Keratinocyte (primary cell): ENCODE results near the gene TYW1B. TPM values are rescaled to one million over a fixed set of nuclear protein-coding genes. Genes with fewer than 3 reads are reported as not detected.
A peak's percentile ranks its signal among the peaks of the same experiment; 100 is the strongest.
"Not testable (repeated sequence)": the region's sequence is repeated elsewhere in the genome, so short reads cannot be mapped to it uniquely, and the experiment has no call there.

ENCODE experiments used
- DNase-seq: peaks from one replicate; pipeline ENCODE4 v3.0.0-alpha.2; 2011; ENCODE audit warnings: low read depth, missing footprints, low spot score
- FAIRE-seq: peaks from 2 replicates; lab custom pipeline; 2011; peaks lifted over from hg19 to GRCh38; lab: Jason Lieb, UNC
- H2AFZ ChIP-seq: 2 replicates; pipeline ENCODE4 v1.6.0; 2012; ENCODE audit warnings: low read length, control low read depth, inconsistent platforms; ENCODE audit not compliant: control insufficient read depth
- H3K27ac ChIP-seq: 2 replicates; pipeline ENCODE4 v1.5.1; 2011; ENCODE audit warnings: low read length; ENCODE audit not compliant: control insufficient read depth, insufficient read depth
- H3K27me3 ChIP-seq: 3 replicates; pipeline ENCODE4 v1.6.0; 2011; ENCODE audit warnings: low read length; ENCODE audit not compliant: control insufficient read depth, insufficient read depth; ENCODE audit errors: extremely low read depth
- H3K36me3 ChIP-seq, 2 experiments: 2 replicates in 1 of 2; 3 replicates in 1 of 2; pipeline ENCODE4 v1.5.1; 2011; ENCODE audit warnings: low read length in 2 of 2, mild to moderate bottlenecking in 1 of 2; ENCODE audit not compliant: control insufficient read depth in 2 of 2, insufficient read depth in 2 of 2; ENCODE audit errors: extremely low read depth in 1 of 2
- H3K4me1 ChIP-seq: 3 replicates; pipeline ENCODE4 v1.5.1; 2011; ENCODE audit warnings: low read length; ENCODE audit not compliant: control insufficient read depth, insufficient read depth; ENCODE audit errors: extremely low read depth
- H3K4me2 ChIP-seq: 3 replicates; pipeline ENCODE4 v1.6.0; 2011; ENCODE audit warnings: low read depth, low read length; ENCODE audit not compliant: control insufficient read depth, insufficient read depth; ENCODE audit errors: extremely low read depth
- H3K4me3 ChIP-seq, 3 experiments: fragments of 200-600 bp in 1 of 3; sonication (generic) in 1 of 3; 2 replicates in 2 of 3; 3 replicates in 1 of 3; pipeline ENCODE4 v1.5.1; 2011 to 2016; ENCODE audit warnings: low read length in 3 of 3, mild to moderate bottlenecking in 3 of 3, control low read depth in 2 of 3, inconsistent platforms in 1 of 3, low read depth in 1 of 3, mixed read lengths in 1 of 3, mixed run types in 1 of 3, moderate library complexity in 1 of 3; ENCODE audit not compliant: control insufficient read depth in 2 of 3, insufficient read depth in 2 of 3; ENCODE audit errors: extremely low read depth in 1 of 3
- H3K79me2 ChIP-seq: 2 replicates; pipeline ENCODE4 v1.6.0; 2012; ENCODE audit warnings: low read length; ENCODE audit not compliant: control insufficient read depth, insufficient read depth
- H3K9ac ChIP-seq: 3 replicates; pipeline ENCODE4 v1.6.0; 2011; ENCODE audit warnings: low read length; ENCODE audit not compliant: control insufficient read depth, insufficient read depth; ENCODE audit errors: extremely low read depth
- H3K9me1 ChIP-seq: 3 replicates; pipeline ENCODE4 v1.6.0; 2011; ENCODE audit warnings: low read length; ENCODE audit not compliant: control insufficient read depth, insufficient read depth; ENCODE audit errors: extremely low read depth
- H3K9me3 ChIP-seq: 2 replicates; pipeline ENCODE4 v1.5.1; 2012; ENCODE audit warnings: low read depth, low read length; ENCODE audit not compliant: control insufficient read depth
- H4K20me1 ChIP-seq: 3 replicates; pipeline ENCODE4 v1.6.0; 2011; ENCODE audit warnings: low read length; ENCODE audit not compliant: control insufficient read depth, insufficient read depth; ENCODE audit errors: extremely low read depth
- dilution Hi-C: fragments of 300-500 bp; cut with MboI; formaldehyde crosslinking; loops from one replicate; pipeline ENCODE4 v1.7.0; 2020; ENCODE audit warnings: low sequenced_read_pairs; ENCODE audit not compliant: extremely low pct_ligation_motif_present
- polyA plus RNA-seq, 5 experiments: library from polyadenylated mRNA; depleted of rRNA in 3 of 5; stranded (reverse) in 3 of 5; stranded (forward) in 1 of 5; unstranded in 1 of 5; fragments of >200 nt; gene quantifications; 1 replicate in 1 of 5; 2 replicates in 3 of 5; 3 replicates in 1 of 5; pipeline versions ENCODE4 v1.2.1 to v1.2.3, GENCODE V29; 2011 to 2012; ENCODE audit warnings: missing spikeins in 2 of 5, low read depth in 1 of 5, low replicate concordance in 1 of 5

TYW1B gene
- polyA plus RNA-seq, 1 donor (not counting 4 experiments of a cell fraction or from before 2014, with no cell fraction given): 2.5 TPM

DNA sequence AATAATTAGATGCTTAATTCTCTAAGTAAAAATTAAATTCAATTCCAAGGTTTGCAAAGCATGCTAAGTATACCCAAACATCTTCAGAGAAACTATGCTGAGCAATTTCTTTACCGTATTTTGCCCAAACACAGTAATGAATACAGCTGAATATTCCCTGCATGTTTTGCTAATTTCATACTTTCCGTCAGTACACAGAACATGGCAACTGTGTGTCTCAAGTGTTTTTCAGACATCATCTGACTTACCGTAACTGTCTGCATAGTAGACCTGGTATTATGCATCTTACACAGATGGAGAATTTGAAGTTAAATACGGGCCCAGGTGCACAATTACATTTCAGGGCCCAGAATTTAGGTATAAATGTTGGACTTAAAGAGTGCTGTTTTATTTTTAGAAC lies 15.2 kb upstream of the TYW1B start:
- dilution Hi-C loops, H4K20me1 ChIP-seq: not testable (repeated sequence)

DNA sequence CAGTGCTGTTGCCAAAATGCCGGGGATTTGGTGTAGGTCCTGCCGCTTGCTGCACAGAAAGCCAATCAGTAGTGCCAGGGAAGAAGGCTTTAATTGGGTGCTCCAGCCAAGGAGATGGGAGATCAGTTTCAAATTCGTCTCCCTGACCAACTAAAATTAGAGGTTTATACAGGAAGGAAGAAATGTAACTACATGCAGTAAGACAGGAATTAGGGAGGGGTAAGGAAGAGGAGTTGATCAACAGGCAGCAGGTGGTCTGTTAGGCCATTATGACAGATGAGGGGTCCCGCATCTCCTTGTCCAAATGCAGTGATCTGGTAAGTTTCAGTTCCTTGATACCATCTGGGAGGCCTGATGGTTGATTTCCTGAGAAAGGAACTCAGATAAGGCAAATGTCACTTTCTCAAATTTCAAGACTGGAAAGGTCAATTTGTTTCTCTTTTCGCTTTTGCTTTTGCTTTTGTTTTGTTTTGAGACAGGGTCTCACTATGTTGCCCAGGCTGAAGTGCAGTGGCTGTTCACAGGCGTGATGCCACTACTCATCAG lies 13.0 kb upstream of the TYW1B start:
- FAIRE-seq, H3K36me3 ChIP-seq, H3K9me1 ChIP-seq, H3K9me3 ChIP-seq, H4K20me1 ChIP-seq, H2AFZ ChIP-seq, H3K27ac ChIP-seq, H3K9ac ChIP-seq, H3K79me2 ChIP-seq, H3K27me3 ChIP-seq, H3K4me1 ChIP-seq, DNase-seq, H3K4me2 ChIP-seq, H3K4me3 ChIP-seq, dilution Hi-C loops: not testable (repeated sequence)

More for the DNA sequence above, 15.2 kb upstream of the TYW1B start:
- not testable (repeated sequence) for DNase-seq, H3K79me2 ChIP-seq, H3K36me3 ChIP-seq, H3K4me1 ChIP-seq, H3K9ac ChIP-seq, H3K4me2 ChIP-seq, FAIRE-seq, H2AFZ ChIP-seq, H3K27me3 ChIP-seq, H3K27ac ChIP-seq, H3K4me3 ChIP-seq, H3K9me1 ChIP-seq, H3K9me3 ChIP-seq

DNA sequence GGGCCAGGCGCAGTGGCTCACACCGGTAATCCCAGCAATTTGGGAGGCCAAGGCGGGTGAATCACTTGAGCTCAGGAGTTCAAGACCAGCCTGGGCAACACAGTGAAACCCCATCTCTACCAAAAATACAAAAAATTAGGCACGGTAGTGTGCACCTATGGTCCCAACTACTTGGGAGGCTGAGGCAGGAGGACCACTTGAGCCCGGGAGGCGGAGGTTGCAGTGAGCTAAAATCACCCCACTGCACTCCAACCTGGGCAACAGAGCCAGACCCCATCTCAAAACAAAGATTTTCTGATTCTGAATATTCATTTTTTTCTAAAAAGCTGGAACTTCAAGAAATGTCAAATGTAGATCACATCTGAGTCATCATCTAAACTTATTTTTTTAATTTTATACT lies 10.3 kb upstream of the TYW1B start:
- H3K9me1 ChIP-seq, H3K4me2 ChIP-seq, H3K4me1 ChIP-seq, H3K27ac ChIP-seq, dilution Hi-C loops, H3K36me3 ChIP-seq, H3K79me2 ChIP-seq, DNase-seq, H3K27me3 ChIP-seq, H3K4me3 ChIP-seq, H3K9ac ChIP-seq, FAIRE-seq, H3K9me3 ChIP-seq, H4K20me1 ChIP-seq, H2AFZ ChIP-seq: not testable (repeated sequence)

DNA sequence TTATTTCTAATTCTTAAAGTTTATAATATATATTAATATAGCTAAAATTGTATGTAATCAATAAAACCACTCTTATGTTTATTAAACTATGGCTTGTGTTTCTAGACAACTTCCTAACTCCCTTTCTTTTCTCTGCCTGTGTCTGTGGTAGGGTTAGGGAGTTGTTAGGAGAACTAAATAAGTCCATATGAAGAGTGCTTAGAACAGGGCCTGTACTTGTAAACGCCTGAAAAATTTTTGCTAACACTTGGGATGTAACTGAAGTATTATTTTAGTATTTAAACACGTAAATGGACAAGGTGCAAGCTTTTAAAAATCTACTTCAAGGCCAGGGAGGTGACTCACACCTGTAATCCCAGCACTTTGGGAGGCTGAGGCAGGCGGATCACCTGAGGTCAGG lies 9.3 kb upstream of the TYW1B start:
- H3K27me3 ChIP-seq, H3K36me3 ChIP-seq, H2AFZ ChIP-seq, H3K4me3 ChIP-seq, dilution Hi-C loops, H3K4me2 ChIP-seq, FAIRE-seq, H3K4me1 ChIP-seq, H4K20me1 ChIP-seq, H3K9ac ChIP-seq, H3K9me3 ChIP-seq, H3K27ac ChIP-seq, H3K9me1 ChIP-seq, DNase-seq, H3K79me2 ChIP-seq: not testable (repeated sequence)

DNA sequence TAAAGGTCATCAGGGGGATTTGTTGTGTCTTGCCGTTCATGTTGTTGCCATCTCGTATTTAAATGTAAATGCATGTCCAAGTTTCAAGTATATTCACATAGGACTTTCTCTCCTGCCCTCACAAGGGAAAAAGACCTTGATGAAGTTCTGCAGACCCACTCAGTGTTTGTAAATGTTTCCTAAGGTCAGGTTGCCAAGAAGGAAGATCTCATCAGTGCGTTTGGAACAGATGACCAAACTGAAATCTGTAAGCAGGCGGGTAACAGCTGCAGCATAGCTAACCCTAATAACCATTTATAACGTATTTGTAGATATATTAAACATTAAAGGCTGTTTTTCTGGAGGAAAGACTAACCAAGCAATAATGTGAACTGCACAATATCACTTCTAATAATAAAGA lies 2.6 kb upstream of the TYW1B start:
- FAIRE-seq, DNase-seq, H3K27ac ChIP-seq, H3K9me3 ChIP-seq, H2AFZ ChIP-seq, H3K4me1 ChIP-seq, H3K9me1 ChIP-seq, H3K36me3 ChIP-seq, H4K20me1 ChIP-seq, H3K27me3 ChIP-seq, dilution Hi-C loops: not testable (repeated sequence)
- peak overlapping the region; percentile 79 for H3K4me2 ChIP-seq
- peak overlapping the region; percentile 71 to 80 (median 79) for H3K4me3 ChIP-seq
- H3K79me2 ChIP-seq: peaks cover 24% of the 10 kb centered on the region
- peak overlapping the region; percentile 85 for H3K9ac ChIP-seq
